ENCODE data around the gene SLC38A7.

- TF ChIP-seq EZH2 (IDR thresholded peaks at IDR 0.05), result no peak
- no peak for TF ChIP-seq POLR2AphosphoS5 (IDR thresholded peaks at IDR 0.05; ENCODE audit: borderline replicate concordance, low read depth, low read length)
- TF ChIP-seq FOXP2 (optimal IDR thresholded peaks at IDR 0.05; ENCODE audit: control extremely low read depth, extremely low read length, insufficient read depth), result no peak
Observed at GRCh38 chr16:58723109-58723508, 38.5 kb upstream of the SLC38A7 start.
